ENCODE results near the gene IFNLR1. TPM values are rescaled to one million over a fixed set of nuclear protein-coding genes. Genes with fewer than 3 reads are reported as not detected.

The IFNLR1 gene
- total and polyA plus RNA-seq, 9 of the 15 experiments (the other 6 are each of a cell fraction or from before 2014, with no cell fraction given), result not detected

- TF ChIP-seq MGA (IDR thresholded peaks at IDR 0.05) (no peak), ZNF75A (CRISPR knock-in tag; IDR thresholded peaks at IDR 0.05) (no peak), TCF7L2 (IDR thresholded peaks at IDR 0.05; ENCODE audit: low read depth, low read length) (no peak), FUS (optimal IDR thresholded peaks at IDR 0.05; ENCODE audit: low read depth, low read length) (no peak), POLR2G (IDR thresholded peaks at IDR 0.05; ENCODE audit: low read depth, low read length) (no peak), POLR2AphosphoS2 (IDR thresholded peaks at IDR 0.05; ENCODE audit: low read length) (no peak), NKRF (IDR thresholded peaks at IDR 0.05; ENCODE audit: borderline replicate concordance) (no peak), BRCA1 (IDR thresholded peaks at IDR 0.05) (no peak), BRCA1 (CRISPR knock-in tag; IDR thresholded peaks at IDR 0.05) (no peak), CEBPB (tag; IDR thresholded peaks at IDR 0.05) (peak; percentile 33; the same call in 1 of the 2 replicates)
Observed at GRCh38 chr1:24139222-24139489, 47.9 kb downstream of the IFNLR1 start (continued).

Data from K562 (cell line).